ENCODE data around the gene SPTSSA.

DNA sequence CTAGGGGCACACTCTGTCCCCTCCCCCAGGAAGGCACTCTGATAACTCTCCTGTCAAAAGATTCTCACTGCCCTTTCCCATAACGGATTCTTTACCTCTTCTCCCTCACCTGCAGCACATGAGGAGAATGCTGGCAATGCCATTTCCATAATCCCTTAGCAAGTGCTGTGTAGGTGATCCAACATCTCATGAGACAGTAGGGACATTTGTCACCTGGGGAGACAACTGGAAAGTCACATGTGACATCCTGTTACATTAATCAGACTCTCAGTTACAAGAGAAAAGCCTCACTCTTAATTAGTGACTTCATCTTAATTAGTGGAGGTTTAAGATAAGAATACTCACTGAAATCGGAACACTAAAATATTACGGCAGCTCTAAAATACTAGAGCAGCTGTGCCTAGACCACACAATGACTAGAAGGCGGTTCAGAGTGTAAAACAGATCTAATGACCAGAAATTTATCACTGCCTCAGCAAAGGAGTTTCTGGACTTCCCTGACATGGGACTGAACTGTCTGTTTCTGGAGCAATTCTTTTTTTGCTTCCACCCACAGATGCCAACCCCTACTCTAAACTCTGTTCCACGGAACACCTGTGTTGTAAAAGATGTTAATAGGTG is 75.1 kb downstream of the SPTSSA start:
- TF ChIP-seq CTCF (IDR thresholded peaks at IDR 0.05) (no peak), POLR2A (IDR thresholded peaks at IDR 0.05) (no peak)
